HG03139 (cell line): Measurements from ENCODE around the gene ITPKB.

Experiments
- ATAC-seq: cut with Tn5 transposase; IDR thresholded peaks from one replicate; pipeline ENCODE4 v1.9.1; 2021; ENCODE audit not compliant: unreplicated experiment

The ITPKB gene

DNA sequence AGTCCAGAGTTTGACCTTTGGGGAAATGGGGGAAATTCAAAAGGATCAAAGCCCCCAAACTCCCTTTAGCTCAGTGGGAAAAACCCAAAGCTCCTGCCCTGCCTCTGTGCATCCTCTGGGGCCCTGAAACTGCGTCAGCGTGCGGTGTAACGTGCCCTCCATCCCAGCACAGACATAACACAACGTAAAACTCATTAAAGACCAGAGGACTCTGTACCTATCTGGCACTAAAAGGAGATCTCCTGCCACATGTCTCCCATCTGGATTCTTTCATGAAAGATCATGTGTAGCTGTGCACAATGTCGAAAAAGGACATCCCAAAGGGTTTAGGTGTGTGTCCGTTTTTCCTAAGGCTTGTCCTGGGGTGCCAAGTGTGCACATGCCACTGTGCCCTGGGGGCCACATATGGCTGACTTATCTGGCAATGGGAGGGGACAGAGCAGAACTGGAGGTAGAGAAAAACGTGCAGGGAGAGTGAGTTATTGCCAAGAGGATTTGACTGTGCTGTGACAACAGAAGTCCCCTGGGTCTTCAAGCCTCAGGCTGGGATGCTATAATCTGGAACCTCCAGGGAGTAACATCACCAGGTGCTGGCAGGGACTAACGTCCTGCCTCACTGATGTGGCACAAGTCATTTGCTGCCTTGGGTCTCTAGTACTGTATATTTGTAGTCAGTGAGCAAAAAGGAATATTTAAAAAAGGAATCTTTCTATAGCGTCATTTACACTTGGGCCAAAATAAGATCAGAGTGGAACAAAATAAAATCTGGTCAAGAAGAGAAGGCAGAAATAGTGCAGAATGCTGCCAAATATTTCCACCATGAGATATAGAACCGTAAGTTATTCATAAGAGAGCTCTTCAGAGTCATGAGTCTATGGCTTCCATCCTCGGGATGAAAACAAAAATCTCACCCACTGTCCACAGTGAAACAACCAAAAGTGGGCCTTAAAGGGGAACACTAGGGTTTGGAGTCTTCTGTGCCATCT lies 52.3 kb downstream of the ITPKB start:
- no peak for ATAC-seq

DNA sequence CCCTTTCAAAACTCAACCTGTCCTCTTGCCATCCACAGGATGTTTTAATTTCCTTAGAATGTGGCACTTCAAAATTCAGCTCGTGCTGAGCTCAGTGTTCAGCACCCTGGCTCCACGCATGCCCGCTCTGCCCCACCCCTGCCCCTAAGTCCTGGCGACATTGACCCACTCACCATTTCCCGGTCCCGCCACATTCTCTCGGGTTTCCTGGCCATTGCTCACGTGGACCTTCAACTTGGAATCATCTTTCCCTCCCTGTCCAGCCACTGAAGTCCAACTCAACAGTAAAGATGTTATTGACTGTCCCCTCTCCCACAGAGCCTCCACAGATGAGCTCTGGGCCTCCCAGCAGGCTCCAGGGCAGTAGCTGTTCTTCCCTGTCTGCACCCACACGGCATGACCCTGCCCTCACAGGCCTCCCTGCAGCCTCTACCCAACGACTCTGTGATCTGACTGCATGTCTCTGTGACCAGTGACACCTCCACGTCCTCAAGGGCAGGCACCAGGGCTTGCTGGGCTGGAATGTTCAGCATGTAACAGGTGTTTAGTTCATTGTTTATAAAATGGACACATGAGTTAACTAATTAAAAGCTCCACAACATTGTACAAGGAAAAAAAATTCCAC lies 53.8 kb downstream of the ITPKB start:
- no peak for ATAC-seq

DNA sequence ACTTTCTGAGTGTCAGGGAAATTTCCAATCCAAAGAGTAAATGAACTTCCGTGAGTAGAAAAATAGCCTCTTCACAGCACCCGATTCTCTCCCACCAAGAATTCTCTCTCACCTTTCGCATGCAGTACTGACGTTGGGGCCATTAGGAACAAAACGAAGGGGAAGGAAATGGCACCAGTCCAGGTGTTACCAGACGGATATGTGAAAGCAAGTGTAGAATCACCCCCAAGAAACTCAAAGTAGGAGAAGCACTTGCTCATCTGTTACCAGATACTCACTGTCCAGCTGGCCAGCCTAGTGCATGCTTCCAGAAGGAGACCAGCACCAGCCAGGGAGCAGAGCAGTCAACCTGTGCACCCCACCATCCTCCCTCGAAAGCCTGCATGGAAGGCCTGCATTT lies 55.1 kb downstream of the ITPKB start:
- no peak for ATAC-seq

DNA sequence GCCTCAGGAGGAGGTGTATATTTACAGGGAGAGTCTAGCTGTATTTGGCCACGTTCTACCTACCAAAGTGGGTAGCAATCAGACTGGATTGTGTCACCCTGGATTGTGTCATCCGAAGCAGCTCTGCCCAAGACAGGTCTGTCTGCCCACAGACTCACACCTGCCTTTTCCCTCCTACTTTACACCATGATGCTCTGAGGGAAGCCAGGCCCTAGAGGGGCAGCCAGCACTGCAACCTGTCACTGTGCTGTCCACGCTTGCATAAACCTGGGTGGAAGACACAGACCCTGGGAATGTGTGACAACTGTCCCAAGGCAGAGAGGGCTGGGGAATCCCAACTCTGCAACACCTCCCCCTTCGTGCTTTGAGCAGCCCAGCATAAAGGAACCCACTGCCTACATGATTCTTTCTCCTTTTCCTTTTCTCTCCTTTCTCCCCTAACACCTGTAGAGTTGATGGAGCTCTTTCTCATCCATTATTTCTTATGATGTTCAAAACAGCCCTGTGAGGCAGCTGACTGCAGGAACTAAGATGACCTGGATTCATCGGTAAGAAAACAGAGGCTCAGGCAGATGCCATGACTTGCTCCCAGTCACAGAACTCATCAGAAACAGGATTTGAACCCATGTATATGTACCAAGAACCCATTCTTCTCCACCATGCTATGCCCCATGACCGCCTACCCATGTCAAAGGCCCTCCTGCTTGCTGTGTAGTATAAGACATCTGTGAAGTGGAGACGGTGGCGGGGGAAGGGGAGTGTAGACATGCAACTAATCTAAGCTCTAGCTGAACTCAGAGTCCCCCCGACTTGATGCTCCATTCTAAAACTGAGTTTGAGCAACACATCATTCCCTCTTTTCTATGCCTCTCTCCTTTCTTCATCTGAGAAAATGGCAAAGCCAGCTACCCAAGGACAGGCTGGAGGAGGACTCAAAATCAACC lies 55.9 kb downstream of the ITPKB start:
- no peak for ATAC-seq

DNA sequence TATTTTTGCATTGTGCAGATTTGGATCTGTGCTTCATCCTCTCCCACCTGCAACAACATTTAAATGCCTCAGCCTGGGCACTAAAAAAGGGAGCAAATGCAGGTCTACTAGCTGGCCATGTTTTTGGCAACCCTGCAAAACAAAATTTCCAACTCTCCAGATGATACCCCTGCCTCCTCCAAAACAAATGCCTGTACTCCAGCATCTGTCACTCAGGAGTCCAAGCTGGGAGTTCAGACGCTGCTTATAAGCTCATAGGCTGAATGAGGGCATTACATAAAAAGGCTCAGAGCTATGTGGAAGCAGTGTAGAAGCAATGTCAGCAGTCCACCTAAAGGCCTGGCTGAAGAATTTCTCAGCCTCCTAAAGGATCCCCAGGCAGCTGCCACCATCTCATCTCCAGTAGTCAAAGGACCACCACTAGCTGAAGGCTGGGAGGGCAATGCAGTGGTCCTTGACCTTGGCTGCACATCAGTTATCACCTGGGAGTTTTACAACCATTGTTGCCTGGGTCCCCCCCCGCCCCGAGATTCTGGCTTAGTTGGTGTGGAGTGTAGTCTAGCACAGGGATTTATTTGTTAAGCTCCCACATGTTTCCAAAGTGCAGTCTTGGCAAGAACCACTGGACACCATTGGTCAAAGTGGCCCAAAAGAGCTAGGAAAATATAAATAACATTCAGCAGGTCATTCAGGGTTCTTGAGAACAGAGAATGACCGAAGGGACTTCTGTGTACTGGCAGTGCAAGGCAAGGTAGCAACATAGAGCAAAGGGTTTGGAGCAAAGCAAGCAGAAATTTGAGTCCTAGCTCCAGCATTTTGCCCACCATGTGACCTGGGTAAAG lies 57.2 kb downstream of the ITPKB start:
- no peak for ATAC-seq

DNA sequence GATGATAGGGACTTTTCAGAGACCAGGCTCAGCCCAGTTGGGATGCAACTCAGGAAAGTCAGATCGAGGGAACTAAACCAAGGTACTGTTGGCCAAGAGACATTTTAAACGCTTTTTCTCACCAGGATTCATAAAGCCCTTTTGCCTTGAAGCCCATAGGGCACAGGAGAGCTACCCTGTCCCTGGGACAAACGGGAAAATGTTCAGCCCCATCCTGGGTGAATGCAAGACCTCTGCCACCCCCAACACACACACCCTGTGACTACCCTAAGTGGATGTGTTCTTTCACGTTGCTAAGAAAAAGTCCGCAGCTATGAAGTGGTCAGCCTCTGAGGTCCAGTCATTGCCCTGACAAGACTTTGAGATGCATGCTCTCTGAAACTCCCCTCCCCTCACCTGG lies 58.4 kb downstream of the ITPKB start:
- ATAC-seq = no peak

DNA sequence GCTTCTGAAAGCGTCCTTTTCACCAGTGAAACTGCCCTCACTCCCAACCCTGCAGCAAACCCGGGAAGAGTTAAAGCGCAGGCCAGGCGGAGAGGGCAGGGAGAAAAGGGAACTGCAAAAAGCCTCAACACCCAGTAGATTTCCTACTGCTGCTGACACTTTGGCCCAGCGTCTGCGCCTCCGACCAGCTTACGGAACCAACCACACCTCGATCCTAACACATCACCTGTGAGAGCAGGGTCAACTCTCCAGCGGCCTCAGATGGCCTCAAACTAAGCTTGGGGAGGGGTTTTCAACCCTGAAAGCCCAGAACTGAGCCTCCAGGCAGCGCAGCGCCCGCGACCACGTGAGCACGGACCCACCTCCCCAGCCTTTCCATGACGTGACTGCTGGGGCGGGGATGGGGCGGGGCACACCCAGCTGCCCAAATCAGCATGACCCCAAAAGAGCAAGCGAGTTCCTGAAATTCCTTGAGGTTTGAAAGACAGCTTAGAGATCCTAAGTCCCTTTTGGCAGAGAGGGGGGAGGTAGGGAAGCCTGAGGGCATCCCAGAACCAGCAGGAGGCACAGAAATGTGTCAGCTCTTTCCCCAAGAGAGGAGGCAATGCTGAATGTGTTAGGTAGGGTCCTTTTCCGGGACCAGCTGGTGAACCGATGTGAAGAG lies 59.1 kb downstream of the ITPKB start:
- peak; percentile 41 for ATAC-seq

DNA sequence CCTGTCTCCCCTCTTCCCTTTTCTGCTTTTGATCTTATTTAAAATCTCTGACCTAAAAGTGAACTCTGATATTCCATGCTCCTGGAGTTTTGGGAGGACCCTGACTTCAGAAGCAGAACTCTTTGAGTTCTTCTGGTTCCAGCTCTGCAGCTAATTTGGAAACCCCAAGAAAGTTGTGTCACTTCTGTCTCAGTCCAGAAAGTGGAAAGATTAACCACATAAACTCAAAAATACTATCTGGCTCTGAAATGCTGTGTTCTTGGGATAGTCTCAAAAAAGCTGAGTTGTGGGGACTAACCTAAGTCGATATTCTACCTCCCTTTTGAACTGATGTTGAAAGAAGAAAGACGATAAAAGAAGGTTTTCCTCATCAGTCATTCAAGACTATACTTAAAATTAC lies 59.8 kb downstream of the ITPKB start:
- ATAC-seq = no peak

DNA sequence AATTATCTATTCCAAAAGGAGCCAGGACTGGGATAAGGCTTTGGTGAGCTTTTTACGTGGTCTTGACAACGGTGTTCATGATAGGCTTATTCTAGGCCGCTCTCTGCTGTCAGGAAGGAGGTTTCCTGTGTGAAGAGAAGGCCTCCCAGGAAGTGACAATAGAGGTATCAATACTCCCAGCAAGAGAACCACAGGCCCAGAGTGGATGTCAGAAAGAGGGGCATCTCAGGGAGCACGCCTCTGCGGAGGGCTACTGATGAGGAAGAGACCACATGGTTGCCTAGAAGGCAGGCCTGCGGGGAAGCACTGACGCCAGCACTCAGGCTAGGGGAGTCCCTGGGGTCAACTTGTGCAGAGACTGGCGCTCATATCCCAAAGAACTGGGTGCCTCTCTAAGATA lies 60.4 kb downstream of the ITPKB start:
- no peak for ATAC-seq

DNA sequence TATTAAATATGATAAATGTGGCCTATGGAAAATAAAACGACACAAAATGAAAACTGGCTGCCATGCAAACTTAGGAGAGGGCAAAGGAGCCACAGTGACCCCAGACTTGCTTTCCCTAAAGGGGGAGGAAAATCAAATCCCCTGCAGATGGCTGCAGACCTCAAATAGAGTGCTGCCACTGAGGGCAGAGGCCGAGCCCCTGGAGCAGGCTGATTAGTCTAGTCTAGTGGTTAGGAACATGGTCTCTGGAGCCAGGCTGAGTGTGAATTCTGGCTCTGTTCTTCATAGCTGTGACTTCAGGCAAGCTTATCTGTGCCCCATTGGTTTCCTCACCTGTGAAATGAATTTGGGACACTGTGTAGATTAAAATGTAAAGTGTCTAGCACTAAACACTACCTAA lies 60.8 kb downstream of the ITPKB start:
- no peak for ATAC-seq

DNA sequence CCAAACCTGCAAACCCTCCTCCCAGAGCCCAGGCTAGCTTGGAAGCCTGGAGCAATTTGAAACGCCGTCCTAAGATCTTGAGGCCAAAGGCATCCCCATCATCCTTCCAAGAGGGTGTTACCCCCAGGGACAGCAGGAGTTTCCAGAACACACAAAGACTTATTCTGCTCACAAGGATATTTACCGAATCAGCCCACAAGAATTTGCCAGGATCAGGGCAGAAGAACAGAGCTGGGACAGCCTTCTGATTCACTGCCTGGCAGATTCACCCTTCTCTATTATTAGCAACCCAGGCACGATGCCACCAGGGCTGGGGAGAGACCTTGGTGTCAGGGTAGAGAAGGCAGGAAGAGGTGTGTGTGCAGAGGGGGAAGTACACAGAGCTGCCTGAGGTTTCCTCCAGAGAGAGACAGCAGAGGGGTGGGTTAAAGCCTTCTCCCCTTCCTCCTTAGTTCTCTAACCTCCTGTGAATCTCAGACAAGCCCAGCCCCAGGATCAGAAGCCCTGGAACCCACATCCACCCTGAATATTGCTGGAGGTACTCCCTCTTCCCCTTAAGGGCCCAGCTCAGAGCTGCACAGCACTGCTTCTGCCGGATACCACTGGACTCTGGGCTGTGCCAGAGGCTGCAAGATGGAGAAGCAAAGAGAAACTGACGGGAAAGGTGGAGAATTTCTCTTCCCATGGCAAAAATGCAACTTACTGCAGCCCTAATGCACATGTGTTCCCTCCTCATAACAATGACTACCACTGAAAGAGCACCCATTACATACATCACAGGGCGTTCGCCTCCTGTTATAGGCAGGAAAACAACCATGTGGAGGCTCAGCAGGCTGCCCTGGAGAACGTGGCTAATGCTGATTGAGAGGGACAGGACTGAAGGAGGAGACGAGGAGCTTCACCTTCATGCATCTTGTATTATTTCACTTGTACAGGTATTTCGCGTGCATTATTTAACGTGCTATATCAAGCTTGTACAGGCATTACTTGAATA lies 61.8 kb downstream of the ITPKB start:
- no peak for ATAC-seq

DNA sequence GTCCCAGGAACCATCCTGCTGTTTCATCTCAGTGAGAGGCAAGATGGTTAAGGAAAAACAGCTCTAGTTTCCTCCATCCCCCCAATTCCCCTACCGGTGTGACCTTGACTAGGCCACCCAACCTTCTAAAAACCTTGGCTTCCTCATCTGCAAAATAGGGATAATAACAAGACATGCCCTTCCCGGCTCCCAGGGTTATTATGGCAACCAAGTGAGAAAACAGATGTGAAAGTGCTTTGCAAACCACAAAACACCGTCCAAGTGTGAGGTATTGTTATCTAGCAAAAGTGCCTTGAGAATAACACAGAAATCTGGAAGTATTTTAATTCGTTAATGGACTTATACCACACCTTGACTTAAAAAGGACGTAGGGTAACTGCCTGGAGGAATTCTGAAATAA lies 62.7 kb downstream of the ITPKB start:
- no peak for ATAC-seq

DNA sequence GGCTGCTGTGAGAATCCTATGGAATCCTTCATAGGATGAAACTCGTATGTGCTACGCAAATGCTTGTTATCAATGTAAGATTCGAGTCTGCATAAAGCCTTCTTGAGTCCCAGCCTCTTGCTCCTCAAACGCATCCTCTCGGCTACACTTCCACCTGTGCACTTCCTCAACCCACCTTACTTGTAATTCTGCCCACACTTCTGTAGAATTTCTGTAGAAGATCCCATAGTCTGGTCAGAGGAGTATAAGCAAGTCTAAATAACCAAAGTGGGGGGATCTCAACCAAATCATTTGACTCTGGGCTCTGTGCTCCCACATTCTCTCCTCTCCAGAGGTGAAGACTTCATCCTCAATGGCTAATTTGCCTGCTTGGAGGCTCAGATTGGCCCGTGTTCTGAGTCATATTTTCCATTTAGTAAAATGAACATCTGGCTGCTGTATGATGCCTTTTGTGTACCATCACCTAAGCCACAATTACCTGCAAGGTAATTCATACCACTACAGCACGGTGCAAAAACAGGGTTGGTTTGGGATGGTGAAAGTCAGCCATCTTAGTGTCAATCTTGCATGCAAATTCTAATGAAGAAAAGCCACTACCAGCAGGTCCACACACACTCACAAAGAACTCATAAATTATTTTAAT lies 63.2 kb downstream of the ITPKB start:
- ATAC-seq = no peak

DNA sequence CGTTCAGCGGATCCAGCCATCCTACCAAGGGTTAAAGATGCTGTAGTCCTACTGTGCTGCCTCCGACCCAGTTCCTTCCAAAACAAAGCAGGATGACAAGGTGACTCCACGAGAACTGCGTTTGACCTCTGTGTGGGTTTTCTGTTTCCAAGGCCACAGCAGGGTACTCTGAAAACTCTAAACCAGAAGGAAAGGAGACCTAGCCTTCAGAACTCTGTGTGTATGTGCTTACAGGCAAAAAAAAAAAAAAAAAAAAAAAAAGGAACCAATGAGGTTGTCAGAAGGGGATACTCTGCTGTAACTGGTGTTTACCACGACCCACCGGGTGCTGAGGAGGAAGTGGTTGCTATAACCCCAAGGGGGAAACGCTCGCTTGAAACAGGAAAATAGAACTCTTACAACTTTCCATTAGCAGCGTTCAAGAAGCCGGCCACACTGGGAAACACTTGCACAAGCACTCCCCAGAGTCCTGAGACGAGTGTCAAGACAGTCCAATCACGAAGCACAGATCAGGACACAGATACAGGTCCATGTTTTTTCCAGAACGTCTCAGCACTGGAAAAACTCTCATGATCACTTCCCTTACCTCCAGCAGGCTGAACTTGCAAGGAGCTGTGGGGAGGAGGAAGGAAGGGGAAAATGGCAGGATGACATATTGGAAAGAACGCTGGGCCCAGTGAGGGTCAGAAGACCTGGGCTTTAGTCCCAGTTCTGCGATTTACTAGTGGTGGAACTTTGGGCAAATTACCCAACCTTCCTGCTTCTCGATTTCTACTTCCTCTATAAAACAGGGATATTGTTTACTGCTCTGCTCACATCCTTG lies 64.0 kb downstream of the ITPKB start:
- ATAC-seq = peak; percentile 65

DNA sequence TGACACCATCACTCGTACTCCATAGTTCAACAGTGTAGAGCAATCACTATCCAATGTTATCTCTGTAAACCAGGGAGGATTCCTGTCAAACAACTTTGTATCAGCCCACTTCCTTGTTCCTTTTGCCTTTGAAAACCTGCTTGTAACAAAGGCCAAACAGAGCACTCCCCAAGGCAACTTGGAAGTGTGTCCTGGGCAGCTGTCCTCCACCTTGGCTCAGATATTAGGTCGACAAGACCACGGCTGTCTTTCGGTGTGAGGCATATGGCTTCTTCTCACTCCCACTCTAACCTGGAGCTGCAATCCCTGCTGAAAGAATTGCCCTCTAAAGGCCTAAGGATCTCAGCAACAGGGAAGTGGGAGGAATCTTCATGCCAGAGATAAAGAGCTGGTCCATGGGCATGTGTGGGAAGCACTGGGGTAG lies 66.7 kb downstream of the ITPKB start:
- no peak for ATAC-seq

DNA sequence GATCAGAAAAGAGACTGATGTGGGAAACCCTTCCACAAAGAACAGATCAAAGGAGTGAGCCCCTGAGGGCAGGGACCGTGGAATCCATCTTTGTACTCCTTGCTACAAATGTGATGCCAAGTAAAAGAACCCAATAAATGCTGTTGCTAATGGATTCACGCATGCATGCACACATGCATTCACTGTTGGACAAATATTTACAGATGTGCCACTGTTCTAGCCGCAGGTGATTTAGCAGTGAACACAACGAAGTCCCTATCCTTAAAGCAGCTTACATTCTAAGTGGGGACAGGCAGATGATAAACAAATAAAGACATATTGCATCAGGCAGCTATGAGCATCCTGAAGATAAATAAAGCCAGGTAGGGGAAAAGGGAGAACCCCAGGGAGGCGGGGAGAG lies 67.8 kb downstream of the ITPKB start:
- no peak for ATAC-seq

DNA sequence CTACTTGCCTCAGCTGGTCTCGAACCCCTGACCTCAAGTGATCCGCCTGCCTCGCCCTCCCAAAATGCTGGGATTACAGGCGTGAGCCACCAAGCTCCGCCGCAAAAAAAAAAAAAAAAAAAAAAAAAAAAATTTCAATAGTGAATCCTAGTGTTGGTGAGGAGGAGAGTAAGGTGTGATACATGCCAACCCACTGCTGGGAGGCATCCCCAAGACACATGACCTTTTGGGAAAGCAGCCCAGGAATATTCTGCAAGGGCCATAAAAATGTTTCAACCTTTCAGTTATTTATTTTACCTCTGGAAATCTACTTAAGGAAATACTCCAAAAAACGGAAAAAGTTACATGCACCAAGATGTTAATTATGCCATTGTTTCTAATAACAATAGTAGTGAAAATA lies 69.0 kb downstream of the ITPKB start:
- no peak for ATAC-seq
